Heart right ventricle (tissue), 16 donors: ENCODE measurements around the gene HDAC9. TPM values are rescaled to one million over a fixed set of nuclear protein-coding genes. Genes with fewer than 3 reads are reported as not detected.

ENCODE experiments used
- ATAC-seq, 8 donors: fragments of 200-7000 bp; cut with Tn5 transposase; one replicate each; pipeline ENCODE4 v1.9.1; 2020; ENCODE audit warnings: mild to moderate bottlenecking in 8 of 8, moderate library complexity in 8 of 8, moderate number of reproducible peaks in 1 of 8
- DNase-seq, 2 donors: peaks; one replicate each; pipeline ENCODE4 v3.0.0-alpha.2; 2020
- H3K27ac ChIP-seq, 10 donors: fragments of 200-600 bp; sonication (generic) in 2 of 10; one replicate each; pipeline versions ENCODE4 v1.5.0 to v1.8.0; 2020 to 2022; ENCODE audit warnings: mild to moderate bottlenecking in 3 of 10
- H3K27me3 ChIP-seq, 7 donors: fragments of 200-600 bp; one replicate each; pipeline ENCODE4 v1.8.0; 2021 to 2022; ENCODE audit warnings: mild to moderate bottlenecking in 2 of 7
- H3K36me3 ChIP-seq, 9 donors: fragments of 200-600 bp; sonication (generic) in 1 of 9; one replicate each; pipeline versions ENCODE4 v1.5.0 to v1.8.0; 2020 to 2022; ENCODE audit warnings: mild to moderate bottlenecking in 2 of 9
- H3K4me1 ChIP-seq, 9 donors: fragments of 200-600 bp; sonication (generic) in 1 of 9; one replicate each; pipeline versions ENCODE4 v1.5.0 to v1.8.0; 2020 to 2022; ENCODE audit warnings: mild to moderate bottlenecking in 4 of 9
- H3K4me3 ChIP-seq, 10 donors: fragments of 200-600 bp; sonication (generic) in 2 of 10; one replicate each; pipeline versions ENCODE4 v1.5.0 to v1.8.0; 2020 to 2022; ENCODE audit warnings: mild to moderate bottlenecking in 7 of 10, moderate library complexity in 2 of 10
- H3K9me3 ChIP-seq, 11 donors: fragments of 200-600 bp in 10 of 11; sonication (generic) in 2 of 11; one replicate each; pipeline versions ENCODE4 v1.5.0 to v1.8.0; 2013 to 2022; ENCODE audit warnings: mild to moderate bottlenecking in 2 of 11, control low read depth in 1 of 11, moderate library complexity in 1 of 11
- WGBS, 2 donors: extraction: QIAGEN DNeasy Blood & Tissue Kit; methylation state at CpG; one replicate each; pipeline ENCODE4 v1.1.7; 2013; ENCODE audit warnings: inconsistent platforms in 1 of 2; 5-methylcytosine and 5-hydroxymethylcytosine counted together
- intact Hi-C, 10 donors: fragments of 100-400 bp; cut with DNase I; formaldehyde crosslinking; loops; one replicate each; pipeline versions ENCODE4 v1.11.1 to v1.14.2; 2022
- polyA plus RNA-seq, 2 donors: library from polyadenylated mRNA; stranded (reverse); fragments of 200-250 nt; gene quantifications; one replicate each; pipeline ENCODE4 v1.2.3, GENCODE V29; 2013
- total RNA-seq, 10 donors: library from RNA; stranded (reverse); fragmentation: NEBNext Ultra II Directional in 3 of 10; extraction: Animal tissue kit (Norgen Biotek cat#: 25700) in 3 of 10; gene quantifications; one replicate each; pipeline versions ENCODE4 v1.2.1 to v1.2.4, GENCODE V29; 2021 to 2023
- TF ChIP-seq, protein P1 (sequence below), 9 donors: fragments of 200-600 bp; sonication (generic) in 2 of 9; IDR thresholded peaks; one replicate each; pipeline versions ENCODE4 v1.5.0 to v1.8.0; 2021 to 2022; ENCODE audit warnings: antibody characterized with exemption in 9 of 9, mild to moderate bottlenecking in 5 of 9, moderate library complexity in 1 of 9
- donor health status: Arrhythmogenic right ventricular cardiomyopathy.
- donor health status: ischemic (EF 13 %, LVEDD 7.1; RV severe dilation, severe dysfunction).
- donor health status: healthy with polysubstance abuse.
- donor health status: DM: no; HTN: yes; CAD: no.
- donor health status: DM: no; HTN: no; CAD: no.
- donor health status: ischemic (EF 25% LVEDD 6.9; RV normal size, moderate dysfunction).
- donor health status: ischemic (EF 25% LVEDD 5.7; RV mildly dilated, moderate dysfunction).
- donor health status: healthy.
- donor health status: DM: yes; HTN: yes; CAD: no.
- donor health status: Ischemic cardiomyopathy.
- donor health status: ischemic (EF 35%, LVEDD 5.7; RV mildly dilated, moderate dysfunction).
- donor health status: nonischemic (EF 11% LVEDD 7.7; RV severe dilation, severe dysfunction).
- donor health status: DM: yes; HTN: yes; CAD: no.
- donor health status: PGD.
- donor health status: ischemic (EF 29% LVEDD 5.4; RV normal size, mild dysfunction).
- donor health status: nonischemic (EF 23%, LVEDD 6.1; RV moderate dilation, normal function).

Gene HDAC9
- total and polyA plus RNA-seq, 12 donors: 1.9 to 66.1 (median 38.6) TPM

GRCh38 chr7:18780266-18780665, 284.7 kb downstream of the HDAC9 start:
- H3K27me3 ChIP-seq: no peaks in the 10 kb centered on the region
- H3K4me1 ChIP-seq: no peaks in the 10 kb centered on the region
- no peaks in the 10 kb centered on the region for H3K36me3 ChIP-seq
- intact Hi-C loops: no loop called here
- DNase-seq (no peak), ATAC-seq (no peak)
- no peak overlapping the region for H3K27ac ChIP-seq
- TF ChIP-seq, protein P1, sequence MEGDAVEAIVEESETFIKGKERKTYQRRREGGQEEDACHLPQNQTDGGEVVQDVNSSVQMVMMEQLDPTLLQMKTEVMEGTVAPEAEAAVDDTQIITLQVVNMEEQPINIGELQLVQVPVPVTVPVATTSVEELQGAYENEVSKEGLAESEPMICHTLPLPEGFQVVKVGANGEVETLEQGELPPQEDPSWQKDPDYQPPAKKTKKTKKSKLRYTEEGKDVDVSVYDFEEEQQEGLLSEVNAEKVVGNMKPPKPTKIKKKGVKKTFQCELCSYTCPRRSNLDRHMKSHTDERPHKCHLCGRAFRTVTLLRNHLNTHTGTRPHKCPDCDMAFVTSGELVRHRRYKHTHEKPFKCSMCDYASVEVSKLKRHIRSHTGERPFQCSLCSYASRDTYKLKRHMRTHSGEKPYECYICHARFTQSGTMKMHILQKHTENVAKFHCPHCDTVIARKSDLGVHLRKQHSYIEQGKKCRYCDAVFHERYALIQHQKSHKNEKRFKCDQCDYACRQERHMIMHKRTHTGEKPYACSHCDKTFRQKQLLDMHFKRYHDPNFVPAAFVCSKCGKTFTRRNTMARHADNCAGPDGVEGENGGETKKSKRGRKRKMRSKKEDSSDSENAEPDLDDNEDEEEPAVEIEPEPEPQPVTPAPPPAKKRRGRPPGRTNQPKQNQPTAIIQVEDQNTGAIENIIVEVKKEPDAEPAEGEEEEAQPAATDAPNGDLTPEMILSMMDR (IDR thresholded peaks at IDR 0.05): no peak
- no peak overlapping the region for H3K4me3 ChIP-seq
- no peaks in the 10 kb centered on the region for H3K9me3 ChIP-seq

DNA sequence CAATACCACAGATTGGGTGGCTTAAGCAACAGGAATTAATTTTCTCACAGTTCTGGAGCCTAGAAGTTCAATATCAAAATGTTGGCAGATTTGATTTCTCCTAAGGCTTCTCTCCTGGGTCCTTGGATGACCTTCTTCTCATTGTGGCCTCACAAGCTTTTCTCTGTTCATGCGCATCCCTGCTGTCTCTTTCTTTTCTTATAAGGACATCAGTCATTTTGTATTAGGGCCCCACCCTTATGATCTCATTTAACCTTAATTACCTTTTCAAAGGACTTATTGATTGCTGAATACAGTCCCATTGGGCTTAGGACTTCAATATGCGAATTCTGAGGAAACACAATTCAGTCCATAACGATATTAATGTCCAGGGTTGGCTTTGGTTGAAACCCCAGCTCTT, 285.4 kb downstream of the HDAC9 start:
- H3K27ac ChIP-seq: no peak overlapping the region
- no peak for ATAC-seq
- no peaks in the 10 kb centered on the region for H3K4me1 ChIP-seq
- whole genome bisulfite sequencing, 2 donors: 95 to 97% methylated on average over 3 of the region's 3 CpGs
- TF ChIP-seq, protein P1 (IDR thresholded peaks at IDR 0.05): no peak
- DNase-seq: no peak
- H3K27me3 ChIP-seq: no peaks in the 10 kb centered on the region
- intact Hi-C loops: no loop called here
- H3K9me3 ChIP-seq: no peaks in the 10 kb centered on the region
- no peaks in the 10 kb centered on the region for H3K36me3 ChIP-seq
- H3K4me3 ChIP-seq: no peak overlapping the region

- Histone ChIP-seq H3K9me3 (no peaks in the 10 kb centered on the region), H3K4me1 (no peaks in the 10 kb centered on the region), H3K27ac (no peak overlapping the region), H3K36me3 (no peaks in the 10 kb centered on the region), H3K27me3 (no peaks in the 10 kb centered on the region), H3K4me3 (no peak overlapping the region)
- intact Hi-C loops: no loop called here
- ATAC-seq: no peak
- no peak for DNase-seq
- TF ChIP-seq, protein P1 (IDR thresholded peaks at IDR 0.05): no peak
- WGBS, 2 donors: 86 to 87% methylated on average over 5 of the region's 5 CpGs
Measured at GRCh38 chr7:18786196-18786727, 290.7 kb downstream of the HDAC9 start.

- TF ChIP-seq, protein P1 (IDR thresholded peaks at IDR 0.05): no peak
- intact Hi-C loops: no loop called here
- Histone ChIP-seq H3K27me3 (no peaks in the 10 kb centered on the region), H3K36me3 (no peaks in the 10 kb centered on the region), H3K27ac (no peak overlapping the region), H3K4me1 (no peaks in the 10 kb centered on the region), H3K4me3 (no peak overlapping the region), H3K9me3 (no peaks in the 10 kb centered on the region)
- DNase-seq: no peak
- ATAC-seq: no peak
- 96 to 97% methylated on average over 2 of the region's 2 CpGs for WGBS, 2 donors
Measured at GRCh38 chr7:18786796-18787195, 291.2 kb downstream of the HDAC9 start.
